NB4 (cell line): ENCODE data around the gene EPSTI1.

Experiments used
- MYC ChIP-seq: IDR thresholded peaks from 2 replicates; pipeline ENCODE4 v1.6.1; 2011; ENCODE audit warnings: low read depth, low read length
- POLR2A ChIP-seq: IDR thresholded peaks from 2 replicates; pipeline ENCODE4 v1.6.1; 2011; ENCODE audit warnings: mild to moderate bottlenecking; ENCODE audit not compliant: insufficient read length; ENCODE audit errors: extremely low read depth
- TF ChIP-seq, protein P1 (sequence below): IDR thresholded peaks from one replicate; pipeline ENCODE4 v1.5.1; 2012; ENCODE audit warnings: low read depth, low read length
- TF ChIP-seq, protein P2 (sequence below): IDR thresholded peaks from 2 replicates; pipeline ENCODE4 v1.6.1; 2011; ENCODE audit warnings: low read depth, low read length

DNA sequence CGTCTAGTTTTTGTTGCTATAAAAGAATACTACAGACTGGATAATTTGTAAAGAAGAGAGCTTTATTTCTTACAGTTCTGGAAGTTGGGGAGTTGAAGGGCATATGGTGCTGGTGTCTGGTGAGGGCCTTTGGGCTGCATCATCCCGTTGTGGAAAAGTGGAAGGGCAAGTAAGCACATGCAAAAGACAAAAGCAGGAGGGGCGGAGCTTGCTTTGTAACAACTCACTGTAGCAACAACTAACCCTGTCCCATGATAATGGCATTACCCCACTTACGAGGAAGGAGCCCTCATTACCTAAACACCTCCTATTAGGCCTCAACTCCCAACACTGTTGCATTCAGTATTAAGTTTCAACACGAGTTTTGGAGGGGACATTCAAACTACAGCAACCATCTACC lies 24.2 kb upstream of the EPSTI1 start:
- TF ChIP-seq, protein P1, sequence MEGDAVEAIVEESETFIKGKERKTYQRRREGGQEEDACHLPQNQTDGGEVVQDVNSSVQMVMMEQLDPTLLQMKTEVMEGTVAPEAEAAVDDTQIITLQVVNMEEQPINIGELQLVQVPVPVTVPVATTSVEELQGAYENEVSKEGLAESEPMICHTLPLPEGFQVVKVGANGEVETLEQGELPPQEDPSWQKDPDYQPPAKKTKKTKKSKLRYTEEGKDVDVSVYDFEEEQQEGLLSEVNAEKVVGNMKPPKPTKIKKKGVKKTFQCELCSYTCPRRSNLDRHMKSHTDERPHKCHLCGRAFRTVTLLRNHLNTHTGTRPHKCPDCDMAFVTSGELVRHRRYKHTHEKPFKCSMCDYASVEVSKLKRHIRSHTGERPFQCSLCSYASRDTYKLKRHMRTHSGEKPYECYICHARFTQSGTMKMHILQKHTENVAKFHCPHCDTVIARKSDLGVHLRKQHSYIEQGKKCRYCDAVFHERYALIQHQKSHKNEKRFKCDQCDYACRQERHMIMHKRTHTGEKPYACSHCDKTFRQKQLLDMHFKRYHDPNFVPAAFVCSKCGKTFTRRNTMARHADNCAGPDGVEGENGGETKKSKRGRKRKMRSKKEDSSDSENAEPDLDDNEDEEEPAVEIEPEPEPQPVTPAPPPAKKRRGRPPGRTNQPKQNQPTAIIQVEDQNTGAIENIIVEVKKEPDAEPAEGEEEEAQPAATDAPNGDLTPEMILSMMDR, result no peak
- TF ChIP-seq MYC, result no peak
- no peak for TF ChIP-seq POLR2A
- TF ChIP-seq, protein P2, sequence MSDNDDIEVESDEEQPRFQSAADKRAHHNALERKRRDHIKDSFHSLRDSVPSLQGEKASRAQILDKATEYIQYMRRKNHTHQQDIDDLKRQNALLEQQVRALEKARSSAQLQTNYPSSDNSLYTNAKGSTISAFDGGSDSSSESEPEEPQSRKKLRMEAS, result no peak
